ENCODE data around the gene NUP210L. TPM values are rescaled to one million over a fixed set of nuclear protein-coding genes. Genes with fewer than 3 reads are reported as not detected.
A peak's percentile ranks its signal among the peaks of the same experiment; 100 is the strongest.

The NUP210L gene
- polyA plus RNA-seq, 3 donors from 2014 or later, result 0.13 TPM; not detected in 2

DNA sequence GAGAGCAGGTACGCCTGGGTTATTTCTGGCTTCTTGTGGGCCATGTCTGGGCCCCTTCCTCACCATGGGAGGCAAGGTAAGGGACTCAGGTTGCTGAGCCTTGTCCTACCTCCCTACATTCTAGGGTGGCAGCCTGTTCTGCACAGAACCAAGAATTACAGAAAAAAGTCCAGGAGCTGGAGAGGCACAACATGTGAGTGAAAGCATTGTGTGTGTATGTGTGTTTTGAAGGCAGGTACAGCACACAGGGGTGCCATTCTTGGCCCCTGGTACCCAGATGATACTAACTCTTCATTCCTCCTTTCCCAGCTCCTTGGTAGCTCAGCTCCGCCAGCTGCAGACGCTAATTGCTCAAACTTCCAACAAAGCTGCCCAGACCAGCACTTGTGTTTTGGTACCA, 181.8 kb downstream of the NUP210L start:
- Mint-ChIP-seq H3K4me1 (peaks cover 37 to 39% of the 10 kb centered on the region in 2 donors), H3K27ac (peak overlapping the region in 3 of 6 donors; percentile 35 to 74 (median 73))

GRCh38 chr1:153970346-153970745, 184.5 kb downstream of the NUP210L start:
- Mint-ChIP-seq H3K9me3 (no peaks in the 10 kb centered on the region), H3K27me3 (ENCODE audit: low read depth in 3 of 3) (peaks cover 0 to 3% (median 0%) of the 10 kb centered on the region in 3 donors), H3K4me3 (no peak overlapping the region), H3K36me3 (peaks cover 0 to 17% (median 0%) of the 10 kb centered on the region in 3 donors), H3K4me1 (peaks cover 40 to 41% of the 10 kb centered on the region in 2 donors), H3K27ac (no peak overlapping the region)
- no peak for DNase-seq

More for the DNA sequence above, 181.8 kb downstream of the NUP210L start:
- Mint-ChIP-seq H3K27me3 (ENCODE audit: low read depth in 3 of 3) (peaks cover 0 to 5% (median 2%) of the 10 kb centered on the region in 3 donors), H3K9me3 (no peaks in the 10 kb centered on the region), H3K36me3 (peaks cover 0 to 24% (median 5%) of the 10 kb centered on the region in 3 donors), H3K4me3 (peak overlapping the region in 1 of 5 donors; percentile 27)
- DNase-seq, result no peak

DNA sequence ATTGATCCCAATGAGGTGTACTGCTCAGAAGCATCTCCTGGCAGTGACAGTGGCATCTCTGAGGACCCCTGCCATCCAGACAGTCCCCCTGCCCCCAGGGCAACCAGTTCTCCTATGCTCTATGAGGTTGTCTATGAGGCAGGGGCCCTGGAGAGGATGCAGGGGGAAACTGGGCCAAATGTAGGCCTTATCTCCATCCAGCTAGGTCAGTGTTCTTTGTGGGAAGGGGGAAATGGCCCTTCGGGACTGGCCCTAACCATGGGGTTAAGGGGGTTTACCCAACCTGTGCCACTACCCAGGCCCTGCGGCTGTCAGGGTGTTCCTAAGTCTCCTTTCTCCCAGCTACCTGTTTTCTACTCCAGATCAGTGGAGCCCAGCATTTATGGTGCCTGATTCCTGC, 185.9 kb downstream of the NUP210L start:
- peaks cover 0 to under 1% (median 0%) of the 10 kb centered on the region in 3 donors for H3K27me3 Mint-ChIP-seq (ENCODE audit: low read depth in 3 of 3)
- H3K36me3 Mint-ChIP-seq, result peaks cover 0 to 8% (median 0%) of the 10 kb centered on the region in 3 donors
- H3K4me3 Mint-ChIP-seq, result peak overlapping the region; percentile 62 to 98 (median 96)
- peaks cover 42 to 47% of the 10 kb centered on the region in 2 donors for H3K4me1 Mint-ChIP-seq
- H3K27ac Mint-ChIP-seq, result peak overlapping the region; percentile 84 to 99 (median 94)
- DNase-seq, result no peak
- H3K9me3 Mint-ChIP-seq, result no peaks in the 10 kb centered on the region

DNA sequence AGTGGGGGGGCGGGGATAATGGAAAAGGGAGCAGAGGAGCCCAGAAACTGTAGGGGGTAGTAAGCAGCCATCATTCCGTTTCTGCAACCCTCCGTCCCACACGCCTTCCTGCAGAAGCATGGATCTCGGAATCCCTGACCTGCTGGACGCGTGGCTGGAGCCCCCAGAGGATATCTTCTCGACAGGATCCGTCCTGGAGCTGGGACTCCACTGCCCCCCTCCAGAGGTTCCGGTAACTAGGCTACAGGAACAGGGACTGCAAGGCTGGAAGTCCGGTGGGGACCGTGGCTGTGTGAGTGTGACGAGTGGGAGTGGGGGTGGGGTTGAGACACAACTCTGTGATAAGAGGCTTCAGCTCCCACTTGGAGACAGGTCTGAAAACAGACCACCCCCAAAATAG, 186.5 kb downstream of the NUP210L start:
- Mint-ChIP-seq H3K36me3 (peaks cover 0 to 7% (median 0%) of the 10 kb centered on the region in 3 donors), H3K27ac (peak overlapping the region; percentile 89 to 99 (median 97)), H3K4me3 (peak overlapping the region; percentile 91 to 98 (median 97)), H3K4me1 (peaks cover 48 to 53% of the 10 kb centered on the region in 2 donors), H3K27me3 (ENCODE audit: low read depth in 3 of 3) (peaks cover 0 to 3% (median 2%) of the 10 kb centered on the region in 3 donors), H3K9me3 (no peaks in the 10 kb centered on the region)
- no peak for DNase-seq

GRCh38 chr1:153968000-153968363, 186.9 kb downstream of the NUP210L start:
- H3K9me3 Mint-ChIP-seq, result no peaks in the 10 kb centered on the region
- peaks cover 0 to 4% (median 0%) of the 10 kb centered on the region in 3 donors for H3K36me3 Mint-ChIP-seq
- peak overlapping the region; percentile 89 to 99 (median 97) for H3K27ac Mint-ChIP-seq
- H3K4me3 Mint-ChIP-seq, result peak overlapping the region; percentile 91 to 98 (median 97)
- DNase-seq, result no peak
- peaks cover 0 to 4% (median 3%) of the 10 kb centered on the region in 3 donors for H3K27me3 Mint-ChIP-seq (ENCODE audit: low read depth in 3 of 3)
- H3K4me1 Mint-ChIP-seq, result peaks cover 52 to 57% of the 10 kb centered on the region in 2 donors

GRCh38 chr1:153967107-153967999, 187.5 kb downstream of the NUP210L start, which contains the start of gene CREB3L4:
Gene CREB3L4, plus strand, starts transcription at chr1:153967902. Its CDS starts 624 bp downstream, at chr1:153968526.
- Mint-ChIP-seq H3K4me3 (peak within 1 kb of the TSS; percentile 91 to 98 (median 97)), H3K27ac (peak within 1 kb of the TSS; percentile 89 to 99 (median 97)), H3K36me3 (no peaks in the 10 kb centered on the region), H3K9me3 (no peaks in the 10 kb centered on the region), H3K27me3 (ENCODE audit: low read depth in 3 of 3) (peaks cover 0 to 4% (median 3%) of the 10 kb centered on the region in 3 donors), H3K4me1 (peaks cover 58 to 64% of the 10 kb centered on the region in 2 donors)
- peak; percentile 88 to 89 (median 89) for DNase-seq

- H3K4me1 Mint-ChIP-seq, result peaks cover 61 to 72% of the 10 kb centered on the region in 2 donors
- peak overlapping the region; percentile 93 to 96 (median 95) for H3K27ac Mint-ChIP-seq
- peak overlapping the region; percentile 89 to 96 (median 92) for H3K4me3 Mint-ChIP-seq
- peaks cover 0 to 4% (median 3%) of the 10 kb centered on the region in 3 donors for H3K27me3 Mint-ChIP-seq (ENCODE audit: low read depth in 3 of 3)
- peaks cover 0 to 2% (median 0%) of the 10 kb centered on the region in 3 donors for H3K36me3 Mint-ChIP-seq
- no peaks in the 10 kb centered on the region for H3K9me3 Mint-ChIP-seq
- DNase-seq, result no peak
These were observed 191.0 kb downstream of the NUP210L start for GRCh38 chr1:153963850-153964331.

DNA sequence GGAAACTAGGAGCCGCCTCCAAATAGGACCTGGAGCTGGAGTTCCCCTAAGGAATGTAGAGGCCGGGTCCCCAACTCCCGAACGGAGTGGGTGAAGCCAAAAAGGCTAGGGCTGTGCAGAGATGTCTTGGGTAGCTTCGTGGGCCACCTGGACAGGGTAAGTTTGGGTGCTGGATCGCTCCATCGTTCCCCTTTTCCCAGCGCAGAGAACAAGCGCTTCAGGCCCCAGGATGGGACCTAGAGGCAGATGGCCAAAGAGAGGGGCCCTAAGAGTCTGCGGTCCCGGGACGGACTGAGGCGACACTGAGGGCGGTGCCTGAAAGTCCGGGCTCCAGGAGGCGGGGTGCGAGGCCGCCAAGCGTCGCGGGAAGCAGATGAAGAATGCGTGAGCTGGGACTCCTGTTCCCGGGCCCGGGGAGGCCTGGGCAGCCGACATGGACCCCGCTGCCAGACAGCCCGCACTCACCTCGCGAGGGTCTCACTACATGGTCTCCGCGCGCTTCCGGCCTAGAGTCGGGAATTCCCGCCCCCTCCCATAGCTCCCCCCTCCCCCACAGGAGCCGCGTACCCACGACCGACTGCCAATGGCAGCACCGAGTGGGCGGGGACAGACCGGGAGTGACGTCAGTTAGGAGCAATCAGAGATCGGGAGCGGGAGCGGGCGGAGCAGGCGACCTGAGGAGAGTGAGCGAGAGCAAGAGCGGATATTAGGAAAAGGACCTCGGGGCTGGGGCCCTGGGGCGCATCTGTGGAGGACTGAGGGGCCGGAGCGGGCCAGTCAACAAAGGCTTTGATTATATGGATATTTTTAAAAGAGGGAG, 191.6 kb downstream of the NUP210L start, which contains the start of gene SLC39A1:
SLC39A1 (minus strand) TSS at position 508 of the 820 bp plus-strand sequence. CDS start 822 bp downstream, outside the sequence.
- peaks cover 0 to 2% (median 0%) of the 10 kb centered on the region in 3 donors for H3K36me3 Mint-ChIP-seq
- H3K9me3 Mint-ChIP-seq, result no peaks in the 10 kb centered on the region
- H3K27ac Mint-ChIP-seq, result peak within 1 kb of the TSS; percentile 93 to 96 (median 95)
- H3K27me3 Mint-ChIP-seq (ENCODE audit: low read depth in 3 of 3), result peaks cover 0 to 5% (median 3%) of the 10 kb centered on the region in 3 donors
- peak; percentile 89 to 90 (median 89) for DNase-seq
- peaks cover 58 to 71% of the 10 kb centered on the region in 2 donors for H3K4me1 Mint-ChIP-seq
- peak within 1 kb of the TSS; percentile 89 to 96 (median 92) for H3K4me3 Mint-ChIP-seq

DNA sequence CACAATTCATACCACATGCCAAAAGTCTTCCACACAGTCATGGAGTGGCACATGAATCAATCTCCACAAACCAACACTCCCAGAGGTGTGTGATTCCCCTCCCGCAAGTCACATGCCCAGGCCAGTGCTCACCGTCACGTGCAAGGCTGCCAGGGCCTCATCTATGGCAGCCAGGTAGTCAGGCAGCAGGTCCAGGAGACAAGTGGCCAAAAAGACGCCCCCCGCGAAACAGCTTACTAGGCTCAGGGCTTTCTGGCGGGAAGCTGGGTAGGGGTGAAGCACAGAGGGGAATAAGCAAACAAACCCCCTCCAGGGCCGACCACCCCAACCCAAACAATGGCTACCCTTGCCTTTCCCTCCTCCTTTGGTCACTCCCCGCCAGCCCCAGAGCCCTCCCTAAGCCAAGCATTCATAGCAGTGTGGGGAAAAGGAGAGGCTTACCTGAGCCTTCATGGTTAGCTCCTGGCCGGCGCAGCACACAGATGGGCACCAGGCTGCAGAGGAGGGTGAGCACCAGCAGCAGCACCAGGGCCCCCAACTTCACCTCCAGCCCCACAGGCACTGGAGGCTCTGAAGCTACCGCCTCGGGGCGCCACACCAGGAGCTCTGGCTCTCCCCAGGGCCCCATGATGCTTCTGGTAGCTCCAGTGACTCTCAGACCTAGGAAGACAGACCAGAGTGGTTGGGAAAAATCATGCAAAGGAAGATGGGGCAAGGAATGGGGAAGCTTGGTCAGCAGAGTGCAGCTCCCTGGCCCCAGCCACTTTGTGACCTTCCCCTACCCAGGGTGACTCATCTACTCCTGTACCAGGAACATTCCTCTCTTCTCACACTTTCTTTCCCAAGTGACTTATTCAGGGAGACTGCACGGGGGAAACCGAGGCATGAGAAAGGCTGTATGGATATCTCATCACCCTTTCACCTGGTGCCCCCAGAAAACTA, 192.5 kb downstream of the NUP210L start:
- H3K9me3 Mint-ChIP-seq, result no peaks in the 10 kb centered on the region
- peaks cover 0 to 13% (median 7%) of the 10 kb centered on the region in 3 donors for H3K27me3 Mint-ChIP-seq (ENCODE audit: low read depth in 3 of 3)
- H3K36me3 Mint-ChIP-seq, result peaks cover 0 to 2% (median 0%) of the 10 kb centered on the region in 3 donors
- H3K4me1 Mint-ChIP-seq, result peaks cover 54 to 67% of the 10 kb centered on the region in 2 donors
- peak overlapping the region; percentile 93 to 96 (median 95) for H3K27ac Mint-ChIP-seq
- H3K4me3 Mint-ChIP-seq, result peak overlapping the region; percentile 89 to 96 (median 92)
- no peak for DNase-seq

DNA sequence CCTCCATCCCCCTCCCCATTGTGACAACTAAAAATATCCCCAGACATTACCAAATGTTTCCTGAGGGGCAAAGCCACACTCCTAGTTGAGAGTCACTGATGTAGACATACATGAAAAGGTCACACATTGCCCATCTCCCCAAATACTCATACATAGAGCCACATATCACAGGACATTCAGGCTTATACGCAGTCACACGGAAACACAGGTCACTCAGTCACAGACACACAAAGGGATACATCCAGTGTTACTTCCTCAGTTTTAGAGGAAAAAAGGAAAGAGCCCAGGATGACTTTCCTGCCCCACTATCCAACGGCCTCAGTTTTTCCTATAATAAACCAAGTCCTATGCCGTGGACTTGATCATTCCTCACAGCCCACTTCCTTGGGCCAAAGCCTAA, 193.5 kb downstream of the NUP210L start:
- peak overlapping the region in 5 of 6 donors; percentile 10 to 96 (median 43) for H3K27ac Mint-ChIP-seq
- H3K4me3 Mint-ChIP-seq, result peak overlapping the region in 4 of 5 donors; percentile 7 to 92 (median 40)
- H3K27me3 Mint-ChIP-seq (ENCODE audit: low read depth in 3 of 3), result peaks cover 0 to 13% (median 8%) of the 10 kb centered on the region in 3 donors
- H3K9me3 Mint-ChIP-seq, result no peaks in the 10 kb centered on the region
- no peak for DNase-seq
- peaks cover 54 to 67% of the 10 kb centered on the region in 2 donors for H3K4me1 Mint-ChIP-seq
- peaks cover 0 to 2% (median 0%) of the 10 kb centered on the region in 3 donors for H3K36me3 Mint-ChIP-seq

DNA sequence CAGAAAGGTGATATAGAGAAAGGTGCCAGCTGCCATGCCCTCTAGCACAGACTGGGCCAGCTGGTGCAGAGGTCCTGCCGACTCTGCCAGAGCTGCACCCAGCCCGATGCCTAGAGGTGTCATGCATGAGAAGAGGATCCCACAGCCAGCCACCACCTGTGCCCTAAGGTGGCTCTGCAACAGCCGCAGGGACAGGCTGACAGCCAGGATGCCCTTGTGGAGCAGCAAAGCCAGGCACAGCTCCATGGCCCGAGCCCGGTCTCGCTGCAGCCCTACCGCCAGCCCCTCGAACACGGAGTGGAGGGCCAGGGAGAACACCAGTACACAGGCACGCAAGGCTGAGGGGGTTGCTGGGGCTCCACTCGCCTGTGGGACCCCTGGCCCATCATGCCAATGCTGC, 194.7 kb downstream of the NUP210L start:
- no peak for DNase-seq
- Mint-ChIP-seq H3K4me1 (peaks cover 55 to 66% of the 10 kb centered on the region in 2 donors), H3K27ac (peak overlapping the region in 2 of 6 donors; percentile 31 to 40), H3K27me3 (ENCODE audit: low read depth in 3 of 3) (peaks cover 0 to 13% (median 8%) of the 10 kb centered on the region in 3 donors), H3K4me3 (peak overlapping the region in 1 of 5 donors; percentile 42), H3K36me3 (peaks cover 0 to 2% (median 0%) of the 10 kb centered on the region in 3 donors), H3K9me3 (no peaks in the 10 kb centered on the region)

DNA sequence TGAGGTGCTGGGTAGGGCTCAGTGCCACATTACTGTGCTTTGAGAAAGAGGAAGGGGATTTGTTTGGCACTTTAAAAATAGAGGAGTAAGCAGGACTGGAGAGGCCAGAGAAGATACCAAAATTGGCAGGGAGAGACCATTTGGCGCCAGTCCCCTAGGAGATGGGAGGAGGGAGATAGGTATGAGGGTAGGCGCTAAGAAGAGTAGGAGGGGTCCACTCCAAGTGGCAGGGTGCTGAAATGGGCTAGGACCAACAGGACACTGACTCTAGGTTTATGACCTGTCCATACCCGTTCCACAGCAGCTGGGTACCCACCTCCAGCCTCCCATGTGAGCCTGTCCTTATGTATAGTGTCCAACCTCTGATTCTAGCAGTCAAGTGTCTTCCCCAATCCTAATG, 195.4 kb downstream of the NUP210L start:
- Mint-ChIP-seq H3K9me3 (no peaks in the 10 kb centered on the region), H3K27ac (peak overlapping the region in 4 of 6 donors; percentile 47 to 98 (median 90)), H3K27me3 (ENCODE audit: low read depth in 3 of 3) (peaks cover 0 to 13% (median 8%) of the 10 kb centered on the region in 3 donors), H3K4me1 (peaks cover 59 to 68% of the 10 kb centered on the region in 2 donors), H3K36me3 (peaks cover 0 to 4% (median under 1%) of the 10 kb centered on the region in 3 donors), H3K4me3 (peak overlapping the region in 2 of 5 donors; percentile 42 to 57)
- no peak for DNase-seq
